ENCODE measurements around the gene SETD7. TPM values are rescaled to one million over a fixed set of nuclear protein-coding genes. Genes with fewer than 3 reads are reported as not detected.

The SETD7 gene
- polyA plus RNA-seq, 4 donors = 2.7 to 17.1 (median 3.4) TPM

DNA sequence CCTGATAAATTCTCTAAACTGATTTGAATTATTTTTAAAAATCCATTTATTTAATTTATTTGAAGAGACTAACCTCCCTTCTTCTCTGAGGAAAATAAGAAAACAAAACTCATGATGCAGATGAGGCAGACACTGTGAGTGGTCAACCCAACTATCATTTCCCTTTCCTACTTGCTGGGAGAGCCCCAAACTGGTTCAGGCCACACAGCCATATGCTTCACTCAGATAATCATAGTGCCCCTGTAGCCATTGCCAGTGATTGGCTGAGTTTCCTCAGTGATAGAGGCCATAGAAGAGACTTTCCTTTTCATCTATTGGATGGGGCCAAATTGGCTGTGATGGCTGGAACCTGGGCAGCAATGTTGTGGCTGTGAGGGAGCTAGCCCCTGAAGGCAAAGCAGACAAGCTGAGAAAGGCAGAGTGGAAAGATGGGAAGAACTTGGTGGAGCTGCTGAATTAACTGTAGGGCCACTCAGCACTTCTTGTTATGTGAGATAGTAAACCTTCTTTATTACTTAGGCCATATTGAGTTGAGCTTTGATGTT, 52.3 kb downstream of the SETD7 start:
- Histone ChIP-seq H3K4me3 (ENCODE audit: low read depth in 1 of 3, low read length in 3 of 3) (no peak overlapping the region), H3K36me3 (ENCODE audit: control insufficient read depth in 3 of 3, insufficient read depth in 2 of 3, low read depth in 1 of 3, low read length in 3 of 3) (peaks cover 0 to 2% (median 2%) of the 10 kb centered on the region in 3 donors), H3K9me3 (ENCODE audit: control insufficient read depth in 2 of 2, insufficient read depth in 1 of 2, low read depth in 1 of 2, low read length in 1 of 2) (no peaks in the 10 kb centered on the region), H3K27ac (ENCODE audit: low read depth in 1 of 3, low read length in 2 of 3) (no peak overlapping the region), H3K4me1 (ENCODE audit: control insufficient read depth in 3 of 3, insufficient read depth in 2 of 3, low read depth in 1 of 3, low read length in 2 of 3) (no peaks in the 10 kb centered on the region), H3K27me3 (ENCODE audit: control insufficient read depth in 3 of 3, insufficient read depth in 3 of 3, low read length in 3 of 3) (no peaks in the 10 kb centered on the region)
- FAIRE-seq (no peak), DNase-seq (no peak)

DNA sequence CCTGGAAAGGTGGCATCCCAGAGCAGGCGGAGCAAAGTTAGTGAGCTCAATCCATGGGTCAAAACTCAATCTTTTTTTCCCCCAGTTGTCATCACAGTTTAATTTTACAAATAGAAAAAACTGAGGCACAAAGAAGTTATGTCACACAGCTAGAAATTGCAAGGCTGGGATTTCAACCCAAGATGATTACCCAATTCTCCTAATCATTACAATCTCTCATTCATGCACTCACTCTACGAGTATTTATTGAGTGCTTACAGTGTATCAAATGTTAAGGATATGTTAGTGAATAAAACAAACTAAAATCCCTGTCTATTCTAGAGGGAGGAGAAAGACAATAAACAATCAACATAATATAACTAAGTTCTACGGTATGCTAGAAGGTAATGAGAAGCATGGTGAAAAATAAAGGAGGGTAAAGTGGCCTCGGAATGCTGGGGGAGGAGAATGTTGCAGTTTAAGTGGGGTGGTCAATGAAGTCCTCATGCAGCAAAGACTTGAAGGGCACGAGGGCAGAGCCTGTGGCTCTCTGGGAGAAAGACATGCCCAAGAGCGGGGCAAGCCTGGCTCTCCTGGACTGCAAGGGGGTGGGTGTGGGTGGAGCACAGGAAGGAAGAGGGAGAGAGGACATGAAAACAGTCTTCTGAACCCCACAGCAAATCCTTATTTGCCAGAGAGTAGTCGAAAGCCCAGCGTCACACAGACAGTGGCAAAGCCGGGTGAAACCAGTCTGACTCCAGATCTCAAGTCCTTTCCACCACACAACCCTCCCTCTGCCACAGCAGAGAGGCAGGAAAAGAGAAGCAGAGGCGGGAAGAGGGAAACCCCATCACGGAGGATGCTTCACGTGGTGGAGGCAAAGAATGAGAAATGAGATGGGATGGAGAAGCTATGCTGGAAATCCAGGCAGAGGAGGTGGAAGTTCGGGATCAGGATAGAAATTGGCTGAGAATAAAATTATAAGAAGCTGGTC, 53.8 kb downstream of the SETD7 start:
- 74 to 84% (median 80%) methylated on average over 13 of the region's 13 CpGs for WGBS, 3 donors
- no peaks in the 10 kb centered on the region for H3K4me1 ChIP-seq (ENCODE audit: control insufficient read depth in 3 of 3, insufficient read depth in 2 of 3, low read depth in 1 of 3, low read length in 2 of 3)
- FAIRE-seq = no peak

DNA sequence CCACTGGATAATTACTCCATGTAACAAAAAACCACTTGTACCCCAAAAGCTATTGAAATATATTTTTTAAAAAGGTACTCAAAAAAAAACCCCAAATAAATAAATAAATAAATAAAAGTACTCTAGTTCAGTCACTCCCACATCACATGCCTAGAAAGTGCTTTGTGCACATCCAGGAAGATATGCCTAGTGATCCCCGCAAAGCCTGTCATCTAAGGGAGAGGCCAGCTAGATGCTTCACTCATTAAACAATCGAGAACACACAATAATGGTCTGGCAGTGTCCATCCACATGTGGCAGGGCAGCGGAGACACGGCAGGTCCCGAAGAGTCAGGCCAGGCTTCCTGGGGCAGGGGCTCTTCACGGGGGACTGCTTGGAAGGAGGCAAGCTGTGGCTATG, 54.5 kb downstream of the SETD7 start:
- no peak overlapping the region for H3K27ac ChIP-seq (ENCODE audit: low read depth in 1 of 3, low read length in 2 of 3)
- DNase-seq (no peak), FAIRE-seq (no peak)
- WGBS, 3 donors = 82 to 90% (median 90%) methylated on average over 6 of the region's 6 CpGs
- H3K27me3 ChIP-seq (ENCODE audit: control insufficient read depth in 3 of 3, insufficient read depth in 3 of 3, low read length in 3 of 3) = no peaks in the 10 kb centered on the region
- H3K9me3 ChIP-seq (ENCODE audit: control insufficient read depth in 2 of 2, insufficient read depth in 1 of 2, low read depth in 1 of 2, low read length in 1 of 2) = no peaks in the 10 kb centered on the region
- H3K4me3 ChIP-seq (ENCODE audit: low read depth in 1 of 3, low read length in 3 of 3) = no peak overlapping the region
- no peaks in the 10 kb centered on the region for H3K36me3 ChIP-seq (ENCODE audit: control insufficient read depth in 3 of 3, insufficient read depth in 2 of 3, low read depth in 1 of 3, low read length in 3 of 3)
- no peaks in the 10 kb centered on the region for H3K4me1 ChIP-seq (ENCODE audit: control insufficient read depth in 3 of 3, insufficient read depth in 2 of 3, low read depth in 1 of 3, low read length in 2 of 3)

More for the DNA sequence above, 53.8 kb downstream of the SETD7 start:
- no peak overlapping the region for H3K4me3 ChIP-seq (ENCODE audit: low read depth in 1 of 3, low read length in 3 of 3)
- H3K27me3 ChIP-seq (ENCODE audit: control insufficient read depth in 3 of 3, insufficient read depth in 3 of 3, low read length in 3 of 3) = no peaks in the 10 kb centered on the region
- no peaks in the 10 kb centered on the region for H3K9me3 ChIP-seq (ENCODE audit: control insufficient read depth in 2 of 2, insufficient read depth in 1 of 2, low read depth in 1 of 2, low read length in 1 of 2)
- H3K27ac ChIP-seq (ENCODE audit: low read depth in 1 of 3, low read length in 2 of 3) = no peak overlapping the region
- DNase-seq = no peak
- peaks cover 0 to 2% (median 2%) of the 10 kb centered on the region in 3 donors for H3K36me3 ChIP-seq (ENCODE audit: control insufficient read depth in 3 of 3, insufficient read depth in 2 of 3, low read depth in 1 of 3, low read length in 3 of 3)

DNA sequence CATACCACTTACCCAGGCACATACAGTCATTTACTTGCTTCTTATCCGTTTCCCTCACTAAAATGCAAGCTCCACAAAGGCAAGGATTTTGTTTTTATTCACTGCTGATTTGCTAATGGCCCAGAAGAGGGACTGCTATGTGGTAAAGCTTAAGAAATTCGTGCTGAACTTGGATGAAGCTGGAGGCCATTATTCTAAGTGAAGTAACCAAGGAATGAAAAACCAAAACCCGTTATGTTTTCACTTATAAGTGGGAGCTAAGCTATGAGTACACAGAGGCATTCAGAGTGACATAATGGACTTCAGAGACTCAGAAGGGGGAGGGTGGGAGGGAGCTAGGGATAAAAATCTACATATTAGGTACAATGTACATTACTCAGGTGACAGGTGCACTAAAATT, 54.9 kb downstream of the SETD7 start:
- Histone ChIP-seq H3K27me3 (ENCODE audit: control insufficient read depth in 3 of 3, insufficient read depth in 3 of 3, low read length in 3 of 3) (no peaks in the 10 kb centered on the region), H3K4me3 (ENCODE audit: low read depth in 1 of 3, low read length in 3 of 3) (no peak overlapping the region), H3K27ac (ENCODE audit: low read depth in 1 of 3, low read length in 2 of 3) (no peak overlapping the region), H3K9me3 (ENCODE audit: control insufficient read depth in 2 of 2, insufficient read depth in 1 of 2, low read depth in 1 of 2, low read length in 1 of 2) (no peaks in the 10 kb centered on the region), H3K36me3 (ENCODE audit: control insufficient read depth in 3 of 3, insufficient read depth in 2 of 3, low read depth in 1 of 3, low read length in 3 of 3) (no peaks in the 10 kb centered on the region), H3K4me1 (ENCODE audit: control insufficient read depth in 3 of 3, insufficient read depth in 2 of 3, low read depth in 1 of 3, low read length in 2 of 3) (no peaks in the 10 kb centered on the region)
- FAIRE-seq = no peak
- WGBS, 3 donors = 55 to 60% (median 59%) methylated on average over 3 of the region's 3 CpGs
- no peak for DNase-seq

DNA sequence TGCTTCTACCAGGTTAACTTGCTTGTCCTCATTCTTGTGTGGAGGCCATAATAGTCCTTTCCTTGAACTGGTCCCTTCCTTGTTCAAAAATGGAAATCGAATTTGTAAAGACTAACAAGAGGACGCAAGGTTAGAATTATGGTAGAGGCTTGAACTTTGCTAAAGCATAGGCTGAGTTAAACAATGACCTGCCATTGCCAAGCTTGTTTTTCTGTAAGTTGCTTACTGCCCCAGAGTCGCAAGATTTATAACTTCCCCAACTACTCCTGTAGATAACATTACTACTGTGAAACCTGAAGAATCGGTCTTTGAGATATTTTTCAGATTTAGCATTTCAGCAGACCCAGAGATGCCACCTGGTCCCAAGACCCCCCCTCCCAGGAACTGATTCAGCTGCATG, 56.8 kb downstream of the SETD7 start:
- 72 to 79% (median 76%) methylated on average over 4 of the region's 4 CpGs for WGBS, 3 donors
- no peaks in the 10 kb centered on the region for H3K36me3 ChIP-seq (ENCODE audit: control insufficient read depth in 3 of 3, insufficient read depth in 2 of 3, low read depth in 1 of 3, low read length in 3 of 3)
- DNase-seq = no peak
- no peak for FAIRE-seq
- no peak overlapping the region for H3K27ac ChIP-seq (ENCODE audit: low read depth in 1 of 3, low read length in 2 of 3)
- no peaks in the 10 kb centered on the region for H3K4me1 ChIP-seq (ENCODE audit: control insufficient read depth in 3 of 3, insufficient read depth in 2 of 3, low read depth in 1 of 3, low read length in 2 of 3)
- no peak overlapping the region for H3K4me3 ChIP-seq (ENCODE audit: low read depth in 1 of 3, low read length in 3 of 3)
- no peaks in the 10 kb centered on the region for H3K27me3 ChIP-seq (ENCODE audit: control insufficient read depth in 3 of 3, insufficient read depth in 3 of 3, low read length in 3 of 3)
- no peaks in the 10 kb centered on the region for H3K9me3 ChIP-seq (ENCODE audit: control insufficient read depth in 2 of 2, insufficient read depth in 1 of 2, low read depth in 1 of 2, low read length in 1 of 2)

DNA sequence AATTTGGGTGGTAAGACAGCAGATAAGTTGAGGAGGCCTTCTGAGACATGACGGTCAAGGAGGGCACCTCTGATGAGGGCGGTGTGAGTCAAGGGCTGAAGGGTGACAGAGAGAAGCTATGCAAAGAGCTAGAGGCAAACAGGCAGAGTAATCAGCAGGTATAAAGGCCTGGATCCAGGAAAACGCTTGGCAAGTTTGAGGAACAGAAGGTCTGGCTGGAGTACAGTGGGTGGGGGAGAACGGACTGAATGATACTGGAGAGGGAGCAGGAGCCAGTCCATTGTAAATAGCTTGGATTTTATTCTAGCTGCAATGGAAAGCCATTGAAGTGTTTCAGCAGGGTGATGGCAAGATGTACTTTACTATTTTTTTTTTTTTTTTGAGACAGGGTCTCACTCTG, 62.8 kb downstream of the SETD7 start:
- Histone ChIP-seq H3K4me1 (ENCODE audit: control insufficient read depth in 3 of 3, insufficient read depth in 2 of 3, low read depth in 1 of 3, low read length in 2 of 3) (no peaks in the 10 kb centered on the region), H3K27ac (ENCODE audit: low read depth in 1 of 3, low read length in 2 of 3) (no peak overlapping the region), H3K9me3 (ENCODE audit: control insufficient read depth in 2 of 2, insufficient read depth in 1 of 2, low read depth in 1 of 2, low read length in 1 of 2) (no peaks in the 10 kb centered on the region), H3K36me3 (ENCODE audit: control insufficient read depth in 3 of 3, insufficient read depth in 2 of 3, low read depth in 1 of 3, low read length in 3 of 3) (no peaks in the 10 kb centered on the region), H3K4me3 (ENCODE audit: low read depth in 1 of 3, low read length in 3 of 3) (no peak overlapping the region), H3K27me3 (ENCODE audit: control insufficient read depth in 3 of 3, insufficient read depth in 3 of 3, low read length in 3 of 3) (no peaks in the 10 kb centered on the region)
- FAIRE-seq = no peak
- no peak for DNase-seq
- 83 to 91% (median 88%) methylated on average over 4 of the region's 4 CpGs for WGBS, 3 donors

DNA sequence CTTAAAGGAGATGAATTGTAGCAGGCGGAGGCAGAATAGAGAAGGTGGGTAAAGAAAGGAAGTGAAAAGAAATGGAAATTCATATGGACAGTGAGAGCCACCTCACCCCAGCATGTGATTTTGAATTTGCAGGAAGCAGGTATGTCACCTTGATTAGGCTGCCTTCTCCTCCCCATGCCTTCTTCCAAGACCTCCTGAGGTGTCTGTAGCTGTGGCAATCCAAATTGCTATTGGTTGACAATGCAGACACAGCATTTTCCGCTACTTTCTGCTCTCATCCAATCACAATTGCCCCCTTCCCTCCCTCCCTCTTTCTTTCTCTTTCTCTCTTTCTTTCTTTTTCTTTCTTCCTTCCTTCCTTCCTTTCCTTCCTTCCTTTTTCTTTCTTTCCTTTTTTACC, 63.6 kb downstream of the SETD7 start:
- 94 to 97% (median 95%) methylated on average over 2 of the region's 2 CpGs for WGBS, 3 donors
- FAIRE-seq = no peak
- no peaks in the 10 kb centered on the region for H3K4me1 ChIP-seq (ENCODE audit: control insufficient read depth in 3 of 3, insufficient read depth in 2 of 3, low read depth in 1 of 3, low read length in 2 of 3)
- H3K27me3 ChIP-seq (ENCODE audit: control insufficient read depth in 3 of 3, insufficient read depth in 3 of 3, low read length in 3 of 3) = no peaks in the 10 kb centered on the region
- no peak for DNase-seq
- H3K4me3 ChIP-seq (ENCODE audit: low read depth in 1 of 3, low read length in 3 of 3) = no peak overlapping the region
- no peak overlapping the region for H3K27ac ChIP-seq (ENCODE audit: low read depth in 1 of 3, low read length in 2 of 3)
- H3K9me3 ChIP-seq (ENCODE audit: control insufficient read depth in 2 of 2, insufficient read depth in 1 of 2, low read depth in 1 of 2, low read length in 1 of 2) = no peaks in the 10 kb centered on the region
- no peaks in the 10 kb centered on the region for H3K36me3 ChIP-seq (ENCODE audit: control insufficient read depth in 3 of 3, insufficient read depth in 2 of 3, low read depth in 1 of 3, low read length in 3 of 3)

DNA sequence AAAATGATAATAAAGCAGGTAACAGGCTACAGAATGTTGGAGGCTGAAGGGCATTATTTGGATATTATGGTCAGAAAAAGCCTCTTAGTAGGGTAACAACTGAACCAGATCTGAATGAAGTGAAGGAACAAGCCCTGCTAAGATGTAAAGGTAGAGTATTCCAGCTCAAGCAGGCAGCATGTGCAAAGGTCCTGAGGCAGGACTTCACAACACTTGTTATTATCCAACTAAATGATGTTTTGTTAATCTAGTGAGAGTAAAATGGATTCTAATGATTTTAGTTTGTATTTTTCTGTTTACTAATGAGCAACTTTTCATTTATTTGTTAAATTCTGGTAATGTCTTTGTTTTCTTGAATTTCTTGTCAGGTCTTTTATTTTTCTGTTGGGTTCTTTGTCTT, 66.4 kb downstream of the SETD7 start:
- DNase-seq = no peak
- no peak for FAIRE-seq
- H3K4me3 ChIP-seq (ENCODE audit: low read depth in 1 of 3, low read length in 3 of 3) = no peak overlapping the region
- H3K27ac ChIP-seq (ENCODE audit: low read depth in 1 of 3, low read length in 2 of 3) = no peak overlapping the region
- H3K36me3 ChIP-seq (ENCODE audit: control insufficient read depth in 3 of 3, insufficient read depth in 2 of 3, low read depth in 1 of 3, low read length in 3 of 3) = no peaks in the 10 kb centered on the region
- H3K27me3 ChIP-seq (ENCODE audit: control insufficient read depth in 3 of 3, insufficient read depth in 3 of 3, low read length in 3 of 3) = no peaks in the 10 kb centered on the region
- no peaks in the 10 kb centered on the region for H3K4me1 ChIP-seq (ENCODE audit: control insufficient read depth in 3 of 3, insufficient read depth in 2 of 3, low read depth in 1 of 3, low read length in 2 of 3)
- no peaks in the 10 kb centered on the region for H3K9me3 ChIP-seq (ENCODE audit: control insufficient read depth in 2 of 2, insufficient read depth in 1 of 2, low read depth in 1 of 2, low read length in 1 of 2)
